Measurements from ENCODE around the gene GORASP1.

The GORASP1 gene

GRCh38 chr3:39102504-39103323 lies 4.7 kb downstream of the GORASP1 start:
- DNase-seq (ENCODE audit: low spot score) = no peak

GRCh38 chr3:39101022-39101689 lies 6.3 kb downstream of the GORASP1 start:
- DNase-seq (ENCODE audit: low spot score) = peak; percentile 80

DNA sequence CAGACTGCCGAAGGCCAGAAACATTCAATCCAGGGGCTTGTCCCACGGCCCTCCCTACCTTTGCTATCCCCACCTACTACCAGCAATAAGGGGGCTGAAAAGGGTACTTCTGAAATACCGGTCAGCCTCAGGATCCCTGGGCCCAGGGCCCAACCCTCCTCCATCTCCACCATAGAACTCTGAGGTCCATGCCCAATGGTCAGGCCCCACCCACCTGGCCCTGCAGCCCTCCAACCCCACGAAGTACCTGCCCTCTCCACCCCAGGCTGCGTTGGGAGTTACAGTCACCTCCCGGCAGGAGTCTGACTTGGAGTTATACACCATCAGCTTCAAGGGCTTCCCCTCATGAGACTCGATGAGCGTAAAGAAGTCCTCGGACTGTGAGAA lies 6.9 kb downstream of the GORASP1 start:
- no peak for DNase-seq (ENCODE audit: low spot score)

- DNase-seq (ENCODE audit: low spot score) = no peak
These were observed 7.5 kb downstream of the GORASP1 start for GRCh38 chr3:39099738-39100499.

- no peak for DNase-seq (ENCODE audit: low spot score)
These were observed 8.2 kb downstream of the GORASP1 start for GRCh38 chr3:39099242-39099641.

GRCh38 chr3:39098473-39099000 lies 8.9 kb downstream of the GORASP1 start:
- DNase-seq (ENCODE audit: low spot score) = no peak

DNA sequence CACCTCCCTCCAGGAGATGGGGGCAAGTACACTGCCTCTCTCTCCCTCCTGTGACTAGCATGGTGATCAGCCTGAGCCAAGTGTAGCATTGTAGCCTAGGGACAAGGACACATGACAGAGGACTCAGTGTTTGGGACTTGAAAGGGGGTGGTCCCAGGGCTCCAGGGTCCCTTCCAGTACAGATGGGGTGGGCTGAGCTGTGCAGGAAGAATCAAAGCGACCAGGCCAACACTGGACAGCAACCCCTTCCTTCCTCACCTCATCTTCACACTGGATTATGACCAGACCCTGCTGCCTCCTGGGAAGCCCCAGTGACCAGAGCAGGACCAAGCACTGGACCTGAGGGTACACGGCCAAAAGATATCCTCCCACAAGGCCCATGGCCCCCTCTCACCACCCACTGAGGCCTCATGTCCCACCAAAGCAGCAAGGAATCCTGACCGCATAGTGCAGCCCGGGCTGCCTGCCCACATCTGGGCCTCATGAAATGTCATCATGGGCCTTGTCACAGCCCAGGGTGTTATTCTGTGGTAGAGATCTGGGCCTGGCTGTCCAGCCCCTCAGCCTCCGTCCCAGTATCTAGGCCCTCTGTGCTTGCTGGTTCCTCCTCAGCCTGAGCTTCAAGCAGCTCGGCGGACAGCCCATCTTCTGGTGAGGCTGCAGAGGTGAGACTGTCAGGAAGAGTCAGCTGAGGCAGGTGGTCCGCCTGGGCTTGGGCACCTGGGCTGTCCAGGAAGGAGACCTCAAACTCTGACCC lies 9.5 kb downstream of the GORASP1 start:
- DNase-seq (ENCODE audit: low spot score) = peak; percentile 47

GRCh38 chr3:39096775-39097174 lies 10.7 kb downstream of the GORASP1 start:
- peak; percentile 61 for DNase-seq (ENCODE audit: low spot score)

DNA sequence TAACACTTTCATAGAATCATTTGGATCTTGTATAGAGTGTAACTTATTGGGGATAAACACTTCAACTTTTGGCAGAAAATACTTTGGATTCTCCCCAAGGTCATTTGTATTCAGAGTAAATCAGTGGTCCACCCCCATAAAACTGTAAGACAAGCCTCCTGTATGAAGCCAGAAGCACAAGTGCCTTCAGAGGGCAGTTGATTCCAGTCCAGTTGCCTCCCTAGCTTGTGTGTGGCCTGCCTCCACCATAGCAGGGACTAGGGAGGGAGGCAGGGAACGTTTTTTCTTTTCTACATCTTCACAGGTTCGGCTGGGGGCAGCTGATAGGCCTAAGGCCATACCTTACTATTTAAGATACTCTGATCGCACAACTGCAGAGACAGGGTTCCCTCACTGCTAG lies 11.6 kb downstream of the GORASP1 start:
- no peak for DNase-seq (ENCODE audit: low spot score)

GRCh38 chr3:39094851-39095677 lies 12.4 kb downstream of the GORASP1 start:
- no peak for DNase-seq (ENCODE audit: low spot score)

GRCh38 chr3:39090922-39091321 lies 16.5 kb downstream of the GORASP1 start:
- DNase-seq (ENCODE audit: low spot score) = no peak

DNA sequence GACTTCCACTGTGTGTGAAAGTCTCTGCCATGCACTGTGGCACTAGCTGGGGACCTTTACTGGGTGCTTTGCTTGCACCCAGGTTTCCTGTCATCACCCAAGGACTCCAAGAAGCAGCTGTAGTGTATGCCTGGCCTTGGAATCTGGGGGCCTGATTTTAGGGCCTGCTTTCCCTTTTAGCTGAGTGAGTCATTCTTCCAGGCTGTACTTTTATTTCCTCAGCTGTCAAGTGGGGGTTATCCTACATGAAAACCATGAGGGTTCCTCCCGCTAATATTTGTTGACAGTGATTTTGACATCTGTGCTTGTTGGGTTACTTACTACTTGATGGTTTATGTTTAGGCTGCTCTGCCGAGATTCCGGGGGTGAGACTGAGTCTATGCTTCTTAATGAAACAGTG lies 18.5 kb downstream of the GORASP1 start:
- DNase-seq (ENCODE audit: low spot score) = no peak

DNA sequence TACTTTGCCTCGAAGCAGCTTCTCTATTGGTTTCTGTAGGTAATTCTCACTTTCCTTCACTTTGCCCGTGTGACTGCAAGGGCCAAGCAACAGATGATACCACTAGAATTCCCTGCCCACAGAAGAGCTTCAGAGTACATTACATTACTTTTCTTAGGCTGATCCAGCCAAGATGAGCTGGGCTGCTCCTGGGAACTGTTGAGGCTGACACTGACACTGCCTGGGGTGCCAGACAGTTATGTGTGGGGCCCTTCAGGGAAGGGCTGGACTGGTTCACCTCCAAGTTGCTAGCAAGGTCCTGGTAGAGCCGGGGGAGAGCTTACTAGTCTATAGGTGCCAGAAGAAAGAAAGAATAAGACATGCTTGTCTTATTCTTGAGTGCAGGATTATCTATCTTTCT lies 19.0 kb downstream of the GORASP1 start:
- no peak for DNase-seq (ENCODE audit: low spot score)

GRCh38 chr3:39086144-39086543 lies 21.3 kb downstream of the GORASP1 start:
- DNase-seq (ENCODE audit: low spot score) = no peak

DNA sequence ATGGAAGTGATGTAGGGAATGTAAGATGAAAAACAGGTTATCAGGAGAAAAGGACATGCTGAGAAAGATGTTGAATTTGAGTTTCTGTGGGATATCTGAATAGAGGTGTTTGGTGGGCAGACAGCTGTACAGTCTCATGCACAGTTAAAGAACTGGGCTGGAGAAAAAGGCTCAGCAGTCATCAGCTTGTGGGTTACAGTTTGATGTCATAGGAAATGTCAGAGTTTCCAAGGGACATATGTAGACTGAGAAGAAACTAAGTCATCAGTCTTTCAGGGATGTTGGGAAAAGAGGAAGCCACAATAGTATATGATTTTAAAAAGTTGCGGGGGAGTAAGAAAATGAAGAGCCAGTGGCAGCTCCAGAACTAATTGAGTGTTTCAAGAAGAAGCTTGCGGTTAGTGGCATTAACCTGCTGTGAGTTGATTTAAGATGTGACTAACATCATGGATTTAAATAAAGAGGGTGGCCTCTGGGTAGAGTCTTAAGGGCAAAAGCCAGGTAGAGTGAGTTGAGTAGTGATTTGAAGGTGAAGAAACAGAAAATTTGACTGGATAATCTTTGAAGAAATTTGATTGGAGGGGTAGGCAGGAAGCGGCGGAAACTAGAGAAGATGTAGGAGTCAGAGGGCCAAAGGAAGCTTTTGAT lies 24.6 kb downstream of the GORASP1 start:
- DNase-seq (ENCODE audit: low spot score) = no peak

- no peak for DNase-seq (ENCODE audit: low spot score)
These were observed 27.4 kb downstream of the GORASP1 start for GRCh38 chr3:39080026-39080425.

GRCh38 chr3:39079530-39079929 lies 27.9 kb downstream of the GORASP1 start:
- no peak for DNase-seq (ENCODE audit: low spot score)

- DNase-seq (ENCODE audit: low spot score) = no peak
These were observed 31.5 kb downstream of the GORASP1 start for GRCh38 chr3:39075910-39076309.

DNA sequence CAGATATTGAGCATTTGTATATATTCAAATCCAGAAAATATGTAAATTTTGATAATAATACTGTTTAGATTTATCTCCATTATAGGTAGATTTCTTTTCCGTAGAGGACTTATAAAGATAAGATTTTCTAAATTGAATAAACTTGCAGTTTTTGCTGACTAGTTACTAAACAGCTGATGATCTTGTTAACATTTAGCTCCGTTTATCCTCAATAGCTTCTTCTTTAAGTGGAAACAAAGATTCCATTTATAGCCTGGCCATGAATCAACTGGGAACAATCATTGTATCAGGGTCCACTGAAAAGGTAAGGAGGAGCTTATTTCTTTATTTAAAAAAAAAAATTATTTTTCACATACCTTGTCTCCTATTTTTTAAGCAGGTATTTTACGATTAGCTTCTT lies 38.9 kb downstream of the GORASP1 start:
- no peak for DNase-seq (ENCODE audit: low spot score)

DNA sequence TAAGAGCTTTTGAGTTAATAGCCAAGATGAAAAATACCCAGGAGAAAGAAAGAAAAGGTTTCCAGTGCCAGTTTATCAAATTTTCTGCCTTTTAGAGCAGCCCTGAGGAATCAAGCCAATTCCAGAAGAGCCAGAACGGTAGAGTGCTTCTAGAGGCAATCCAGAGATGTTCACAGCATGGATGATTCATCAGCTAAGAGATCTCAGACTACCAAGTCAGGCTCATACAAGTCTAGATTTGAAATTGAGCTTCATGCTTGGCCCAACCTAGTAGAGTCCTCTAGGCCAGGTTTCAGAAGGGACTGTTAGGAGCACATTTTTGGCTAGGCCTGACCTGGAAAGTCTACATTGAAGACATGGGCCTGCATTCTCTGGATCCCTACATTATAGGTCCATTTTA lies 40.1 kb downstream of the GORASP1 start:
- DNase-seq (ENCODE audit: low spot score) = peak; percentile 14

Data from AG20443 (cell line).